ENCODE results near the gene LRRC43.

LRRC43 gene

DNA sequence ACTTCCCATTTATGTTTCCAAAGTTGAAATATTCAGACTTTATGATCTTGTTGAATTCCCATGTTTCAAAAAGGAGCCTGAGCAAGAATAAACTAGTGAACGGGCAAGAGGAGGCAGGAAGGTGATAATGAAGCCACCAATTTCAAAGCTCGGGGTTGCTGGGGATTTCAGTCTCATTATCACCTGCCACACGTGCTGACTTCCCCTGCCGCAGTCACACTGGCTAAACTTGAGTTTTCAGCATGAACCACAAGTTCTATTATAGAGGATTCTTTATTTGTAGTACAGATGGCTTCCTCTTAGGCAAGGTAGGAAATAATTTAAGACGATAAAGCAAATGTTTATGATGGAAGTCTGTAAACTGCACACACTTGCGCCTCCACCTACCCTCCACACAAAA, 61.0 kb downstream of the LRRC43 start:
- no peaks in the 10 kb centered on the region for H3K4me1 ChIP-seq (ENCODE audit: control insufficient read depth in 1 of 2, insufficient read depth in 2 of 2, low read length in 2 of 2)
- no peak overlapping the region for H3K23ac ChIP-seq (ENCODE audit: low read length)
- H3K14ac ChIP-seq (ENCODE audit: low read length): no peak overlapping the region
- no peaks in the 10 kb centered on the region for H3K27me3 ChIP-seq (ENCODE audit: insufficient read depth, low read length)
- no peak overlapping the region for H2AK5ac ChIP-seq (ENCODE audit: low read length)
- no peaks in the 10 kb centered on the region for H3K9me3 ChIP-seq (ENCODE audit: insufficient read depth, low read depth, low read length)
- no peak overlapping the region for H3K4me3 ChIP-seq (ENCODE audit: low read depth, low read length)
- no peak overlapping the region for H2BK120ac ChIP-seq (ENCODE audit: insufficient read depth, low read length, poor library complexity)
- H2BK5ac ChIP-seq (ENCODE audit: low read depth, low read length, poor library complexity): no peak overlapping the region
- no peak overlapping the region for H2BK12ac ChIP-seq (ENCODE audit: low read length)
- H3K9ac ChIP-seq (ENCODE audit: low read length): no peak overlapping the region
- DNase-seq: no peak
- H3K4ac ChIP-seq (ENCODE audit: low read depth, low read length): no peak overlapping the region
- H2AFZ ChIP-seq (ENCODE audit: insufficient read depth, low read length, poor library complexity): no peak overlapping the region
- H3K79me2 ChIP-seq (ENCODE audit: control insufficient read depth, insufficient read depth, low read length, poor library complexity): no peaks in the 10 kb centered on the region
- H3K36me3 ChIP-seq (ENCODE audit: control insufficient read depth in 1 of 2, insufficient read depth in 2 of 2, low read length in 2 of 2): peaks cover 16 to 23% of the 10 kb centered on the region in 2 experiments
- H4K12ac ChIP-seq (ENCODE audit: low read depth, low read length): no peak overlapping the region
- WGBS (ENCODE audit: extremely low coverage, insufficient coverage, insufficient read length): no CpG with 5 or more reads among the region's 6 CpGs
- no peak overlapping the region for H4K8ac ChIP-seq (ENCODE audit: low read depth, low read length)
- no peak overlapping the region for H4K91ac ChIP-seq (ENCODE audit: low read depth, low read length)
- no peak overlapping the region for H3K27ac ChIP-seq (ENCODE audit: low read depth, low read length)
- H3K18ac ChIP-seq (ENCODE audit: low read length): no peak overlapping the region
- H3K4me2 ChIP-seq (ENCODE audit: low read length): no peak overlapping the region
- no peaks in the 10 kb centered on the region for H3K79me1 ChIP-seq (ENCODE audit: low read length)

- Histone ChIP-seq H2AK5ac (ENCODE audit: low read length) (no peak overlapping the region), H3K27ac (ENCODE audit: low read depth, low read length) (no peak overlapping the region), H4K91ac (ENCODE audit: low read depth, low read length) (no peak overlapping the region), H2BK120ac (ENCODE audit: insufficient read depth, low read length, poor library complexity) (no peak overlapping the region), H3K27me3 (ENCODE audit: insufficient read depth, low read length) (no peaks in the 10 kb centered on the region), H3K79me2 (ENCODE audit: control insufficient read depth, insufficient read depth, low read length, poor library complexity) (no peaks in the 10 kb centered on the region), H3K4me2 (ENCODE audit: low read length) (no peak overlapping the region), H3K23ac (ENCODE audit: low read length) (no peak overlapping the region), H3K18ac (ENCODE audit: low read length) (no peak overlapping the region), H3K79me1 (ENCODE audit: low read length) (no peaks in the 10 kb centered on the region), H4K12ac (ENCODE audit: low read depth, low read length) (no peak overlapping the region), H3K36me3 (ENCODE audit: control insufficient read depth in 1 of 2, insufficient read depth in 2 of 2, low read length in 2 of 2) (peaks cover 18 to 24% of the 10 kb centered on the region in 2 experiments), H4K8ac (ENCODE audit: low read depth, low read length) (no peak overlapping the region), H3K9me3 (ENCODE audit: insufficient read depth, low read depth, low read length) (no peaks in the 10 kb centered on the region), H2BK12ac (ENCODE audit: low read length) (no peak overlapping the region), H3K4ac (ENCODE audit: low read depth, low read length) (no peak overlapping the region), H3K14ac (ENCODE audit: low read length) (no peak overlapping the region), H2AFZ (ENCODE audit: insufficient read depth, low read length, poor library complexity) (no peak overlapping the region), H3K4me3 (ENCODE audit: low read depth, low read length) (no peak overlapping the region), H2BK5ac (ENCODE audit: low read depth, low read length, poor library complexity) (no peak overlapping the region), H3K9ac (ENCODE audit: low read length) (no peak overlapping the region), H3K4me1 (ENCODE audit: control insufficient read depth in 1 of 2, insufficient read depth in 2 of 2, low read length in 2 of 2) (no peaks in the 10 kb centered on the region)
- no CpG with 5 or more reads among the region's 11 CpGs for whole genome bisulfite sequencing (ENCODE audit: extremely low coverage, insufficient coverage, insufficient read length)
- no peak for DNase-seq
Measured at GRCh38 chr12:122244565-122245371, 61.8 kb downstream of the LRRC43 start.

DNA sequence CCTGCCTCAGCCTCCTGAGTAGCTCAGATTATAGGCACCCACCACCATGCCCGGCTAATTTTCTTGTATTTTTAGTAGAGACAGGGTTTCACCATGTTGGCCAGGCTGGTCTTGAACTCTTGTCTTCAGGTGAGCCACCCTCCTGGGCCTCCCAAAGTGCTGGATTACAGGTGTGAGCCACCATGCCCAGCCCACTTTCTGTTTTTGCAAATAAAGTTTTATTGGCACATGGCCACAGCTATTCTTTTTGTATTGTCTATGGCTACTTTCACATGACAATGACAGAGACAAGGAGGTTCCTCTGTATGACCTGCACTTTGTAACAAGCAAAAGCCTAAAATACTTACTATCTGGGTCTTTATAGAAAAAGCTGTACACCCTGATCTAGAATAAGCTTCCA, 62.6 kb downstream of the LRRC43 start:
- no peak overlapping the region for H2BK120ac ChIP-seq (ENCODE audit: insufficient read depth, low read length, poor library complexity)
- H2BK5ac ChIP-seq (ENCODE audit: low read depth, low read length, poor library complexity): no peak overlapping the region
- no peak overlapping the region for H3K18ac ChIP-seq (ENCODE audit: low read length)
- no peaks in the 10 kb centered on the region for H3K79me1 ChIP-seq (ENCODE audit: low read length)
- H3K23ac ChIP-seq (ENCODE audit: low read length): no peak overlapping the region
- H3K14ac ChIP-seq (ENCODE audit: low read length): no peak overlapping the region
- no peak overlapping the region for H2AK5ac ChIP-seq (ENCODE audit: low read length)
- no peak overlapping the region for H2AFZ ChIP-seq (ENCODE audit: insufficient read depth, low read length, poor library complexity)
- H3K36me3 ChIP-seq (ENCODE audit: control insufficient read depth in 1 of 2, insufficient read depth in 2 of 2, low read length in 2 of 2): peaks cover 15 to 26% of the 10 kb centered on the region in 2 experiments
- no peak overlapping the region for H3K27ac ChIP-seq (ENCODE audit: low read depth, low read length)
- H2BK12ac ChIP-seq (ENCODE audit: low read length): no peak overlapping the region
- no peaks in the 10 kb centered on the region for H3K4me1 ChIP-seq (ENCODE audit: control insufficient read depth in 1 of 2, insufficient read depth in 2 of 2, low read length in 2 of 2)
- no peak for DNase-seq
- H3K27me3 ChIP-seq (ENCODE audit: insufficient read depth, low read length): no peaks in the 10 kb centered on the region
- no peak overlapping the region for H4K8ac ChIP-seq (ENCODE audit: low read depth, low read length)
- H4K91ac ChIP-seq (ENCODE audit: low read depth, low read length): no peak overlapping the region
- H3K9ac ChIP-seq (ENCODE audit: low read length): no peak overlapping the region
- no peaks in the 10 kb centered on the region for H3K79me2 ChIP-seq (ENCODE audit: control insufficient read depth, insufficient read depth, low read length, poor library complexity)
- no peak overlapping the region for H4K12ac ChIP-seq (ENCODE audit: low read depth, low read length)
- no peaks in the 10 kb centered on the region for H3K9me3 ChIP-seq (ENCODE audit: insufficient read depth, low read depth, low read length)
- no peak overlapping the region for H3K4me3 ChIP-seq (ENCODE audit: low read depth, low read length)
- no peak overlapping the region for H3K4me2 ChIP-seq (ENCODE audit: low read length)
- H3K4ac ChIP-seq (ENCODE audit: low read depth, low read length): no peak overlapping the region
- WGBS (ENCODE audit: extremely low coverage, insufficient coverage, insufficient read length): no CpG with 5 or more reads among the region's 1 CpG

DNA sequence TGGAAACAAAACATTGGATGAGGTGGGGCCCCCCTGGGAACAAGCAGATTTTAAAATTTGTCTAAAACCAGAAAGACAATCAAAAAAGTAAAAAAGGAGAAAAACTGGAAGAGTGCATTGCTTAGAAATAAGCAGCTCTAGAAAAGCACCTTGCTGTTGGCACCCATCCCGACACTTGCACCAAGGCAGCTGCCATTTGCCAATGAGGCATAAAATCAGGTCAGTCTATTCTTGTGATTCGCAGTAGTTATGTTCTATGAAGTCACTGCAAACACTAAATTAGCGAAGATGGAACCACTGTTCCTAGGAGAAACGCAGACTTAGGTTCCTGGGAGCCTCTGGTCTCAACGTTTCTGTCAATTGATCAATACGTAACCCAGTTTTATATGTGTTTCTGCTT, 67.1 kb downstream of the LRRC43 start:
- Histone ChIP-seq H3K4me1 (ENCODE audit: control insufficient read depth in 1 of 2, insufficient read depth in 2 of 2, low read length in 2 of 2) (no peaks in the 10 kb centered on the region), H3K27ac (ENCODE audit: low read depth, low read length) (no peak overlapping the region), H3K79me1 (ENCODE audit: low read length) (no peaks in the 10 kb centered on the region), H2AFZ (ENCODE audit: insufficient read depth, low read length, poor library complexity) (no peak overlapping the region), H2BK5ac (ENCODE audit: low read depth, low read length, poor library complexity) (no peak overlapping the region), H3K4ac (ENCODE audit: low read depth, low read length) (no peak overlapping the region), H3K23ac (ENCODE audit: low read length) (no peak overlapping the region), H4K8ac (ENCODE audit: low read depth, low read length) (no peak overlapping the region), H3K4me3 (ENCODE audit: low read depth, low read length) (no peak overlapping the region), H4K12ac (ENCODE audit: low read depth, low read length) (no peak overlapping the region), H3K14ac (ENCODE audit: low read length) (no peak overlapping the region), H3K36me3 (ENCODE audit: control insufficient read depth in 1 of 2, insufficient read depth in 2 of 2, low read length in 2 of 2) (peaks cover 8 to 19% of the 10 kb centered on the region in 2 experiments), H3K27me3 (ENCODE audit: insufficient read depth, low read length) (no peaks in the 10 kb centered on the region), H3K79me2 (ENCODE audit: control insufficient read depth, insufficient read depth, low read length, poor library complexity) (no peaks in the 10 kb centered on the region), H3K9me3 (ENCODE audit: insufficient read depth, low read depth, low read length) (no peaks in the 10 kb centered on the region), H2BK120ac (ENCODE audit: insufficient read depth, low read length, poor library complexity) (no peak overlapping the region), H3K18ac (ENCODE audit: low read length) (no peak overlapping the region), H3K9ac (ENCODE audit: low read length) (no peak overlapping the region), H2BK12ac (ENCODE audit: low read length) (no peak overlapping the region), H3K4me2 (ENCODE audit: low read length) (no peak overlapping the region), H4K91ac (ENCODE audit: low read depth, low read length) (no peak overlapping the region), H2AK5ac (ENCODE audit: low read length) (no peak overlapping the region)
- WGBS (ENCODE audit: extremely low coverage, insufficient coverage, insufficient read length): no CpG with 5 or more reads among the region's 6 CpGs
- DNase-seq: no peak
